ENCODE results near the gene CLTB. TPM values are rescaled to one million over a fixed set of nuclear protein-coding genes. Genes with fewer than 3 reads are reported as not detected.

Gene CLTB
- total RNA-seq, 1 experiment from 2014 or later, result 354 TPM

DNA sequence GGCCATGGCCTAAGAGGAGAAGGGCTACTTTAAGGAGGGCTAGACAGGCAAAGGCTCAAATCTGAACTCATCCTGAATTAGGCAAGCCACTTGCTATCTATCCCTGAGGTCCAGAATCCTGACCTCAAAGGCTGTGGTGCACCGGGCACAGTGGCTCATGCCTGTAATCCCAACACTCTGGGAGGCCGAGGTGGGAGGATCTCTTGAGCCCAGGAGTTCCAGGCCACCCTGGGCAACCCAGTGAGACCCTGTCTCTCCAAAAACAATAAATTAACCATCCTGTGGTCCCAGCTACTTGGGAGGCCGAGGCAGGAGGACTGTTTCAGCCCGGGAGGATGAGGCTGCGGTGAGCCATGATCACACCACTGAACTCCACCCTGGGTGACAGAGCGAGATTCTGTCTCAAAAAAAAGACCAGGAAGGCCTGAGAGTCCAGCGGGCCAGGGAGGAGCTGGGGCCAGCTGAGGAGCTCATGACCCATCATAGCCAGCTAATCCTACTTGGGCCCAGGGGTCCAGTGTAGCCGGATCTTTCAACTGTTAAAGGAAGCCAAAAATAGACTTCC, 31.9 kb downstream of the CLTB start:
- ATAC-seq (no peak), DNase-seq (no peak)
- peaks cover 49% of the 10 kb centered on the region for H3K79me2 ChIP-seq (ENCODE audit: low read length)
- no peak overlapping the region for H3K4me3 ChIP-seq (ENCODE audit: low read length)
- H3F3A ChIP-seq (ENCODE audit: low read length, unreplicated experiment), result no peaks in the 10 kb centered on the region
- H3K27me3 ChIP-seq (ENCODE audit: low read length), result no peaks in the 10 kb centered on the region
- POLR2A ChIA-PET (ENCODE audit: unreplicated experiment), result no interaction called here
- no peaks in the 10 kb centered on the region for H3K9me3 ChIP-seq (ENCODE audit: low read length)
- no peak overlapping the region for H3K4me2 ChIP-seq (ENCODE audit: low read length)
- CTCF ChIA-PET, result no interaction called here
- H2AFZ ChIP-seq (ENCODE audit: low read length), result no peak overlapping the region
- no TSS peak for BruUV-seq (replicated peaks)
- no peak overlapping the region for H3K27ac ChIP-seq (ENCODE audit: low read length)
- no peak overlapping the region for H3K9ac ChIP-seq (ENCODE audit: low read length)
- intact Hi-C loops (cut with micrococcal nuclease), result no loop called here
- no peaks in the 10 kb centered on the region for H3K9me2 ChIP-seq (replicated peaks; ENCODE audit: low read length)
- peaks cover 58% of the 10 kb centered on the region for H3K36me3 ChIP-seq (ENCODE audit: low read depth, low read length)
- H3K4me1 ChIP-seq (ENCODE audit: insufficient read depth, low read length), result peaks cover 14% of the 10 kb centered on the region
- TF ChIP-seq, protein P1, sequence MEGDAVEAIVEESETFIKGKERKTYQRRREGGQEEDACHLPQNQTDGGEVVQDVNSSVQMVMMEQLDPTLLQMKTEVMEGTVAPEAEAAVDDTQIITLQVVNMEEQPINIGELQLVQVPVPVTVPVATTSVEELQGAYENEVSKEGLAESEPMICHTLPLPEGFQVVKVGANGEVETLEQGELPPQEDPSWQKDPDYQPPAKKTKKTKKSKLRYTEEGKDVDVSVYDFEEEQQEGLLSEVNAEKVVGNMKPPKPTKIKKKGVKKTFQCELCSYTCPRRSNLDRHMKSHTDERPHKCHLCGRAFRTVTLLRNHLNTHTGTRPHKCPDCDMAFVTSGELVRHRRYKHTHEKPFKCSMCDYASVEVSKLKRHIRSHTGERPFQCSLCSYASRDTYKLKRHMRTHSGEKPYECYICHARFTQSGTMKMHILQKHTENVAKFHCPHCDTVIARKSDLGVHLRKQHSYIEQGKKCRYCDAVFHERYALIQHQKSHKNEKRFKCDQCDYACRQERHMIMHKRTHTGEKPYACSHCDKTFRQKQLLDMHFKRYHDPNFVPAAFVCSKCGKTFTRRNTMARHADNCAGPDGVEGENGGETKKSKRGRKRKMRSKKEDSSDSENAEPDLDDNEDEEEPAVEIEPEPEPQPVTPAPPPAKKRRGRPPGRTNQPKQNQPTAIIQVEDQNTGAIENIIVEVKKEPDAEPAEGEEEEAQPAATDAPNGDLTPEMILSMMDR (conservative IDR thresholded peaks at IDR 0.05; ENCODE audit: low read depth, low read length), result no peak
- TF ChIP-seq EZH2 (IDR thresholded peaks at IDR 0.05; ENCODE audit: low read length, unreplicated experiment) (no peak), EZH2phosphoT487 (IDR thresholded peaks at IDR 0.05; ENCODE audit: borderline replicate concordance, low read length) (no peak)
- H4K20me1 ChIP-seq (ENCODE audit: low read length), result peaks cover 32% of the 10 kb centered on the region

DNA sequence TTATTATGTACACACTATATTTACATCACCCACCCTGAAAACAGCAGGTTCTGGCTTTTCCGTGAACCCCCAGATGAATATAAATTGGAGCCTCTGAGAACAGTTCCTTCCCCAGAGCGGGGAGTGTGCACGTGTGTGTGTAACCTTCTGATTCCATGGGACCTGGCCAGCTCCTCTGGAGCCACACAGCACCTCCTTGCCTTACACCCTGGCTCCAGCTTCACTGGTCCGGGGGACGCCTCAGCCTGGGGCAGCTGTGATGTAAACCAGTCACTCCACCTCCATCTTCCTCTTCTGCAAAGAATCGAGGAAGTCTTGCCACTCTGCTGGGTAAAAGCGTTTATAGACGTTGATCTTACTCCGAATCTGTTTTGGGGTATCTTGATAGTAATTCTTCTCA, 32.4 kb downstream of the CLTB start:
- intact Hi-C loops (cut with micrococcal nuclease), result no loop called here
- H3K36me3 ChIP-seq (ENCODE audit: low read depth, low read length), result peaks cover 58% of the 10 kb centered on the region
- no peak for ATAC-seq

More for the DNA sequence above, 32.4 kb downstream of the CLTB start:
- POLR2A ChIA-PET (ENCODE audit: unreplicated experiment), result no interaction called here
- Histone ChIP-seq H3K9me2 (replicated peaks; ENCODE audit: low read length) (no peaks in the 10 kb centered on the region), H3F3A (ENCODE audit: low read length, unreplicated experiment) (no peaks in the 10 kb centered on the region), H3K9ac (ENCODE audit: low read length) (no peak overlapping the region), H2AFZ (ENCODE audit: low read length) (no peak overlapping the region), H3K9me3 (ENCODE audit: low read length) (no peaks in the 10 kb centered on the region), H3K27me3 (ENCODE audit: low read length) (no peaks in the 10 kb centered on the region), H3K79me2 (ENCODE audit: low read length) (peaks cover 46% of the 10 kb centered on the region), H3K4me3 (ENCODE audit: low read length) (no peak overlapping the region), H4K20me1 (ENCODE audit: low read length) (peaks cover 32% of the 10 kb centered on the region), H3K27ac (ENCODE audit: low read length) (no peak overlapping the region), H3K4me2 (ENCODE audit: low read length) (no peak overlapping the region), H3K4me1 (ENCODE audit: insufficient read depth, low read length) (peaks cover 14% of the 10 kb centered on the region)
- TF ChIP-seq, protein P1 (conservative IDR thresholded peaks at IDR 0.05; ENCODE audit: low read depth, low read length), result no peak
- TF ChIP-seq EZH2 (IDR thresholded peaks at IDR 0.05; ENCODE audit: low read length, unreplicated experiment), result no peak
- no peak for TF ChIP-seq EZH2phosphoT487 (IDR thresholded peaks at IDR 0.05; ENCODE audit: borderline replicate concordance, low read length)
- no peak for DNase-seq
- CTCF ChIA-PET, result no interaction called here
- no TSS peak for BruUV-seq (replicated peaks)
